Stimulated activated naive CD8-positive, alpha-beta T cell treated with anti-CD3 and anti-CD28 coated beads, Interleukin-15, Interleukin-2, amounts not matched to agents 100 ng/mL and 50 ng/mL, for 24 hours (primary cell): Measurements from ENCODE around the gene CUX1.

Experiments used
- H3K27ac Mint-ChIP-seq: one replicate; pipeline ENCODE4 v1.8.0; 2021; ENCODE audit warnings: mild to moderate bottlenecking, mixed read lengths
- H3K27me3 Mint-ChIP-seq: one replicate; pipeline ENCODE4 v1.8.0; 2021; ENCODE audit warnings: mixed read lengths
- H3K36me3 Mint-ChIP-seq: one replicate; pipeline ENCODE4 v1.8.0; 2021; ENCODE audit warnings: low read depth, mixed read lengths
- H3K4me1 Mint-ChIP-seq: one replicate; pipeline ENCODE4 v1.8.0; 2021; ENCODE audit warnings: low read depth, mixed read lengths
- H3K4me3 Mint-ChIP-seq: one replicate; pipeline ENCODE4 v1.8.0; 2021; ENCODE audit warnings: mild to moderate bottlenecking, mixed read lengths
- H3K9me3 Mint-ChIP-seq: one replicate; pipeline ENCODE4 v1.8.0; 2021; ENCODE audit warnings: mixed read lengths

CUX1 gene

DNA sequence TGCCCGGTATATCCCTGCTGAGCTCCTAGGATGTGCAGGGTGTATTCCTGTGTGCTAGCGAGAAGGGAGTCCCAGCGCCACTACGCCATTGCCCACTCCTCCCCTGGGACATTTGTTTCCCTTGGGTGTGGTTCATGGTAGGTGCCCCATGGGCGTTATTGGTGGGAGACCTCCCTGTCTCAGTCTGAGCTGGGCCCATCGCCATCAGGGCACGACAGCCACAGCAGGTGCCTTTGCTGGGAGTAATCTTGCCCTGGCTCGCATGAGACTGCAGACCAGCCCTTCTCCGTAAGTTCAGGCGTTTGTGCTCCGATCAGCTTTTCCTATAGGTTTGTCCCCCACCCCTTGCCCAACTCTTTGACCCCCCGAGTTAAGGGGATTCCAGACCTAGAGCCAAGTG, 332.0 kb downstream of the CUX1 start:
- Mint-ChIP-seq H3K27me3 (no peaks in the 10 kb centered on the region), H3K4me3 (no peak overlapping the region), H3K4me1 (no peaks in the 10 kb centered on the region), H3K27ac (no peak overlapping the region), H3K36me3 (peaks cover 3% of the 10 kb centered on the region), H3K9me3 (no peaks in the 10 kb centered on the region)

GRCh38 chr7:102150266-102150665, 332.8 kb downstream of the CUX1 start:
- Mint-ChIP-seq H3K4me3 (no peak overlapping the region), H3K36me3 (peaks cover 3% of the 10 kb centered on the region), H3K27ac (no peak overlapping the region), H3K4me1 (no peaks in the 10 kb centered on the region), H3K27me3 (no peaks in the 10 kb centered on the region), H3K9me3 (no peaks in the 10 kb centered on the region)

GRCh38 chr7:102152672-102153598, 335.5 kb downstream of the CUX1 start:
- peaks cover 5% of the 10 kb centered on the region for H3K36me3 Mint-ChIP-seq
- H3K4me3 Mint-ChIP-seq = no peak overlapping the region
- H3K9me3 Mint-ChIP-seq = no peaks in the 10 kb centered on the region
- no peaks in the 10 kb centered on the region for H3K27me3 Mint-ChIP-seq
- H3K4me1 Mint-ChIP-seq = no peaks in the 10 kb centered on the region
- H3K27ac Mint-ChIP-seq = peak overlapping the region; percentile 72

GRCh38 chr7:102153599-102153946, 336.1 kb downstream of the CUX1 start:
- Mint-ChIP-seq H3K9me3 (no peaks in the 10 kb centered on the region), H3K4me1 (no peaks in the 10 kb centered on the region), H3K27me3 (no peaks in the 10 kb centered on the region), H3K36me3 (peaks cover 8% of the 10 kb centered on the region), H3K27ac (no peak overlapping the region), H3K4me3 (no peak overlapping the region)

DNA sequence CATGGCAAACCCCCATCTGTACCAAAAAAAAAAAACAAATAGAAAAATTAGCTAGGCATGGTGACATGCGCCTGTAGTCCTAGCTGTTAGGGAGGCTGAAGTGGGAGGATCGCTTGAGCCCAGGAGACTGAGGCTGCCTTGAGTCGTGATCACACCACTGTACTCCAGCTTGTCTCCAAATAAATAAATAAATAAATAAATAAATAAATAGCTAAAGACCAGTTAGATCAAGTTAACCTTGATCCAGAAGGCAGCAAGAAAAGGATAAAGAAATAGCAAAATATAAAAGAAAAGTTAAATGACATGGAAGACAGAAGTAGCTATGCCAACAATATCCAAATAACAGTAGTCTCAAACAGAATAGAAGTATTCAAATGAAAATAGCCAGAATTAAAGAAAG, 337.0 kb downstream of the CUX1 start:
- Mint-ChIP-seq H3K9me3 (no peaks in the 10 kb centered on the region), H3K4me3 (no peak overlapping the region), H3K36me3 (peaks cover 8% of the 10 kb centered on the region), H3K27me3 (no peaks in the 10 kb centered on the region), H3K4me1 (no peaks in the 10 kb centered on the region), H3K27ac (no peak overlapping the region)

DNA sequence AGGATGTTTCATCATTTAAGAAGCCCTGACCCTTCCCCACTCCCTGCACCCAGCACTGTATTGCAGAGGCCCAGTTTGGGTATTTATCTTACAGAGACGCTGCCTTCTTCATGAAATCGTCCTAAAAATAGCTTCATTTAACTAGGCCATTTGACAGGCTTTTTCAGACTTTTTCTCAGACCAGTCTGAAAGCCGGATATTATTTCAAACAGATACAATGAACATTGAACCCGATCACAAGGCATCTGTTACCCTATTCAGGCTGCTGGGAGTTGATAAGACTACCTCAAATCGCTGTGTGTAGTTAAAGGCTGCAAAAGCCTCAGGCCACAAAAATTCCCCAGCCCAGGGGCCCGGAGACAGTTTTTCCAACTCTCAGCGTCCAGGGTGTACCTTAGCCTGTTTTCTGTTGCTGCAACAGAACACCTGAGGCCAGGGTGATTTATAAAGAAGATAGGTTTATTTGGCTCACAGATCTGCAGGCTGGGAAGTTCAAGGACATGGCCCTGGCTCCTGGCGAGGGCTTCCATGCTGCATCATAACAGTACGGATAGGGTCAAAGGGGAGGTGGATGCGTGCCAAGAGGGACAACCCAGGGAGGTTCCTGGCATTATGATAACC, 338.5 kb downstream of the CUX1 start:
- Mint-ChIP-seq H3K9me3 (no peaks in the 10 kb centered on the region), H3K4me3 (no peak overlapping the region), H3K27me3 (no peaks in the 10 kb centered on the region), H3K4me1 (no peaks in the 10 kb centered on the region), H3K27ac (no peak overlapping the region), H3K36me3 (peaks cover 12% of the 10 kb centered on the region)

DNA sequence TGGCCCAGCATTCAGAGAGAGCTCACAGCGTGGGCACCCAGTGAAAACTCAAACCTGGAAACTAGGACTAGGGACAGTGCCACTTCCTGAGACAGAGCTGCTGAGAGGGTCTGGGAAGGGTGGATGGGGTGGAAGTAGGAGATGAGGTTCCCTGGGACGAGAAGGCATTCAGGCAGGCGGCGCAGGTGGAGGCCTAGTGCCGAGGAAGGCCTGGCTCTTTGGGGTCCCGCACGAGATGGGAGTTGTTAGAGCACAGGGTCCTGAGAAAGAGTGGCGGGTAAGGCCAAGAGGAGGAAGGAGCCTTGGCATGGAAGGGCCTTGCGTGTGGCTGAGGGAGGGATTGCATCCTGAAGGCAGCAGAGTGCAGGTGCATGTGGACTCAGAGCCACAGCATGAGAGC, 339.4 kb downstream of the CUX1 start:
- no peaks in the 10 kb centered on the region for H3K27me3 Mint-ChIP-seq
- H3K9me3 Mint-ChIP-seq = no peaks in the 10 kb centered on the region
- H3K4me3 Mint-ChIP-seq = no peak overlapping the region
- H3K4me1 Mint-ChIP-seq = no peaks in the 10 kb centered on the region
- H3K36me3 Mint-ChIP-seq = peaks cover 12% of the 10 kb centered on the region
- H3K27ac Mint-ChIP-seq = no peak overlapping the region

DNA sequence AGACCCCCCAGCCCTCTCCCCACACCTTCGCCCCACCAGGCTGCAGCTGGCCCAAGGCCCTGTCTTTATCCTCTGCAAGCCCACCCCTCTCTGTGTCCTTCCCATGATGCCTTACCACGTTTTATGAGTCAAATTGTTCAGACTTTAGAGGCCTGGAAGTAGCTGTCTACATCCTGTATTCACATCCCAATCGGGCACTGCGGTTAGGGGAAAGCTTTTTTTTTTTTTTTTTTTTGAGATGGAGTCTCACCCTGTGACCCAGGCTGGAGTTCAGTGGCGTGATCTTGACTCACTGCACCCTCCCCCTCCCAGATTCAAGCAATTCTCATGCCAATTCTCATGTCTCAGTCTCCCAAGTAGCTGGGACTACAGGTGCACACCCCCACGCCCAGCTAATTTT, 347.7 kb downstream of the CUX1 start:
- H3K4me1 Mint-ChIP-seq = no peaks in the 10 kb centered on the region
- peaks cover 10% of the 10 kb centered on the region for H3K36me3 Mint-ChIP-seq
- H3K9me3 Mint-ChIP-seq = no peaks in the 10 kb centered on the region
- H3K27ac Mint-ChIP-seq = no peak overlapping the region
- H3K27me3 Mint-ChIP-seq = no peaks in the 10 kb centered on the region
- no peak overlapping the region for H3K4me3 Mint-ChIP-seq

DNA sequence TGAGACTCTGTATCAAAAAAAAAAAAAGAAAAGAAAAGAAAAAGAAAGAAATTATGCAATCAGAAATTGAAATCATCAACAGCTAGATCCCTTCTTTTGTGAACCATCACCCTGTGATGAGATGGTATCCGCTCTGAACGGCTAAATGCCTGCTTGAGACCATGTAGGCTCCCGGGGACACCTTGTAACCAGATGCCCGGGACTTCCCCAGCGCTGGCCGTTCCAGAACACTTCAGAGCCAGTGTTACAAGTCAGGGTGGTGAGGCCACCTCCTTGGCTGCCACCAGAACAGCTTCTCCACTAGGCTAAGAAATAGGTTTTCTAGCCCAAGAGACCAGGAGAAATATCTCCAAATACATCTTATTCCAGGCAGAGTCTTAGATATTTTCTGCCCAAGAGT, 349.8 kb downstream of the CUX1 start:
- H3K9me3 Mint-ChIP-seq = no peaks in the 10 kb centered on the region
- no peak overlapping the region for H3K27ac Mint-ChIP-seq
- no peaks in the 10 kb centered on the region for H3K27me3 Mint-ChIP-seq
- peaks cover 12% of the 10 kb centered on the region for H3K36me3 Mint-ChIP-seq
- no peak overlapping the region for H3K4me3 Mint-ChIP-seq
- no peaks in the 10 kb centered on the region for H3K4me1 Mint-ChIP-seq

DNA sequence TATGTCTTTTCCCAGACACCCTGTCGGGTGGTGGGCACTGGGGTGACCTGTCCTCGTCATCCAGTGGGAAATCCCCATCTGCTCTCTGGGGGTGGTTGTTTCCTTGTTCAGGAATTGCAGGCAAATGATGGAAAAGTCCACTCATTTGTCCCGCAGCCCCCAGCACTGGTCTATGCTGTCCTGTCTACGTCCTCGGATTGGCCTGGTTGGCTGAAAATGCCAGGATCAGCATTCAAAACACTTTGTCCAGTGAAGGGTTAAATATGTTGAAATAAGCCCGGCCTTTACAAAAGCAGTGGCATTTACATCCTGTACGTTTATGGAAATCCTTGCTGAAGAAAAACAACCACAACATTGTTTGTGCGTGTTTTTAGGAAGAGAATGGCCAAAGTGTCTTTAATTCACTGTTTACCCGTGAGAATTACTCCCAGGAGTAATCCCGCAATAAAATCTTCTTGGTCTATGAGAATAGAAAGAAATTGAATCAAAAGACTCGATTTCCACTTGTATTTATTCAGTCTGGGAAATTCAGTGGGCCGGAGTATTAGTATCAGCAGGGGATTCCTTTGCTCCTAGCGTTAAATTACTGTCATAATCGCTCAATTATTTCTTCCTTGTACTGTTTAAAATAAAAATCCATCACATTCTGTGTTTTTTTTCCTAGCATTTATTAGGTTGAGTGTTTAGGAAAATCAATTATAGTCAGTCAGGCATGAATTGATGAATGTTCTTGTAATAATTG, 352.4 kb downstream of the CUX1 start:
- H3K9me3 Mint-ChIP-seq = no peaks in the 10 kb centered on the region
- H3K4me3 Mint-ChIP-seq = no peak overlapping the region
- no peaks in the 10 kb centered on the region for H3K27me3 Mint-ChIP-seq
- H3K27ac Mint-ChIP-seq = no peak overlapping the region
- H3K4me1 Mint-ChIP-seq = no peaks in the 10 kb centered on the region
- H3K36me3 Mint-ChIP-seq = peaks cover 12% of the 10 kb centered on the region

- Mint-ChIP-seq H3K27me3 (no peaks in the 10 kb centered on the region), H3K36me3 (peaks cover 12% of the 10 kb centered on the region), H3K4me1 (no peaks in the 10 kb centered on the region), H3K27ac (no peak overlapping the region), H3K4me3 (no peak overlapping the region), H3K9me3 (no peaks in the 10 kb centered on the region)
Observed at GRCh38 chr7:102170393-102170970, 353.1 kb downstream of the CUX1 start.

- Mint-ChIP-seq H3K9me3 (no peaks in the 10 kb centered on the region), H3K4me3 (no peak overlapping the region), H3K36me3 (peaks cover 16% of the 10 kb centered on the region), H3K27me3 (no peaks in the 10 kb centered on the region), H3K4me1 (no peaks in the 10 kb centered on the region), H3K27ac (no peak overlapping the region)
Observed at GRCh38 chr7:102173669-102174068, 356.2 kb downstream of the CUX1 start.

- H3K36me3 Mint-ChIP-seq = peaks cover 9% of the 10 kb centered on the region
- no peak overlapping the region for H3K27ac Mint-ChIP-seq
Observed at GRCh38 chr7:102175423-102176170, 358.2 kb downstream of the CUX1 start.

DNA sequence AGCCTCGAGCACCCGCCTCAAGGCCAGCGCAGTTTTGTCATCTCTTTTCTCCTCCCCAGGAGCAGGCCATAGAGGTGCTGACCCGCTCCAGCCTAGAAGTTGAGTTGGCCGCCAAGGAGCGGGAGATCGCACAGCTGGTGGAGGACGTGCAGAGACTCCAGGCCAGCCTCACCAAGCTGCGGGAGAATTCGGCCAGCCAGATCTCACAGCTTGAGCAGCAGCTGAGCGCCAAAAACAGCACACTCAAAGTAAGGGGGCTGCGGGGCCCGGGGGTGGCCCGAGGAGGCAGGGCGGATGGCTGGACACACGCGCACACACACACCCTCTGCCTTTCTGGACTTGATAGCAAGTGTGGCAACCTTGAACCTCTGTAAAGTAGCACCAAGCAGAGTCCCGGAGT, 361.0 kb downstream of the CUX1 start:
- H3K27ac Mint-ChIP-seq = no peak overlapping the region
- peaks cover 15% of the 10 kb centered on the region for H3K36me3 Mint-ChIP-seq
- H3K4me3 Mint-ChIP-seq = no peak overlapping the region
- no peaks in the 10 kb centered on the region for H3K4me1 Mint-ChIP-seq
- no peaks in the 10 kb centered on the region for H3K27me3 Mint-ChIP-seq
- no peaks in the 10 kb centered on the region for H3K9me3 Mint-ChIP-seq

More at GRCh38 chr7:102175423-102176170, 358.2 kb downstream of the CUX1 start:
- Mint-ChIP-seq H3K27me3 (no peaks in the 10 kb centered on the region), H3K9me3 (no peaks in the 10 kb centered on the region), H3K4me3 (no peak overlapping the region), H3K4me1 (no peaks in the 10 kb centered on the region)
